GM18873 (cell line): ENCODE results near the gene SRSF6.
"Not testable (repeated sequence)": the region's sequence is repeated elsewhere in the genome, so short reads cannot be mapped to it uniquely, and the experiment has no call there.

Experiments used
- ATAC-seq: cut with Tn5 transposase; IDR thresholded peaks from one replicate; pipeline ENCODE4 v1.9.1; 2021; ENCODE audit warnings: mild to moderate bottlenecking, moderate library complexity, moderate number of reproducible peaks; ENCODE audit not compliant: unreplicated experiment, low FRiP score

Gene SRSF6

DNA sequence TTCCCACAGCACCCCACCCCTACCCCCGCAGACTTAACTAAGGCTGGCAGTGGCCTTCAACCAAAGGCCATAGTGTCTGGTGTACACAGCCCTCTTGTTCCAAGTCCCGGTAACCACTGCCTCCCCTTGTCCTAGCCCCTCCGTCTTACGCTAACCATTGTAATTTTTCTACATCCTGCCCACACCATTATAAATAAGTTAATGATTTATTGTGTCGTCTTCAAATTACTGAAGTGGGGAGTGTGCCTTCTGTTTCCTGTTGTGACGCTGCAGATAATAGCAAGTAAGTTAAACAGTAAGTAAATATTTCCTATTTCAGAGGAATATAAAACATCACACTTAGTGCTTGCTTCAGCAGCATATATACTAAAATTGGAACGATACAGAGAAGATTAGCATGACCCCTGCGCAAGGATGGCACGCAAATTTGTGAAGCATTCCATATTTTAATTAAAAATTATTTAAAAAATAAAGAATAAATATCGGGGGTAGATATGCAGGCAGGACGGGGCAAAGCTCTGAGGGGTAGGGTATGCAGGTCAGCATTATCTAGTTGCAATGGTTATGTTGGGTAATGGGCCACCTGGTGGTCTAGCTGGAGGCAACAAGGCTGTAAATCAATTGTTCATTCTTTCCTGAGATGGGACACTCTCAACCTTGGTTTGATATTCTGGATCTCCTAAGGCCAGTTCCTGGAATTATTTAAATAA is 15.1 kb downstream of the SRSF6 start:
- ATAC-seq, result no peak

DNA sequence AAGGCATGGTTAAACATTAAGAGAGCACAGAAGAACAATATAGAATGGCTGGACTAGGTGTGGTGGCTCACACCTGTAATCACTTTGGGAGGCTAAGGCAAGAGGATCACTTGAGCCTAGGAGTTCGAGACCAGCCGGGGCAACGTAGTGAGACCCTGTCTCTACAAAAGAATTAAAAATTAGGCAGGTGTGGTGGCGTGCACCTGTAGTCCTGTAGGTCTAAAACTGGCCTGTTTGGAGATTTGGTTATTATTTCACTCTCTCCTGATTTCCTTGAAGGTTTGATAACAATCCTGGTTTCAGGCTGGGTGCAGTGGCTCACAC is 15.6 kb downstream of the SRSF6 start:
- no peak for ATAC-seq

DNA sequence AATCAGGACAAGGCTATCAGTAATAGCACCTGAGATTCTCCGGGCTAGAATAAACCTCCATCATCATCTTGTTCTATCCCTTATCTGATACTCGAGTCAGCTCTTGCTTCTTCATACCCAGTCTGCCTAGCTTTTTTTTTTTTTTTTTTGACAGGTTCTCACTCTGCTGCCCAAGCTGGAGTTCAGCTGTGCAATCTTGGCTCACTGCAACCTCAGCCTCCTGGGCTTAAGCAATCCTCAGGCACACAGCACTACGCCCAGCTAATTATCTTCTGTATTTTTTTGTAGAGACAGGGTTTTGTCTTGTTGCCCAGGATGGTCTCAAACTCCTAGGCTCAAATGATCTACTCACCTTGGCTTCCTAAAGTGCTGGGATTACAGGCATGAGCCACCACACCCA is 19.5 kb downstream of the SRSF6 start:
- ATAC-seq, result no peak

DNA sequence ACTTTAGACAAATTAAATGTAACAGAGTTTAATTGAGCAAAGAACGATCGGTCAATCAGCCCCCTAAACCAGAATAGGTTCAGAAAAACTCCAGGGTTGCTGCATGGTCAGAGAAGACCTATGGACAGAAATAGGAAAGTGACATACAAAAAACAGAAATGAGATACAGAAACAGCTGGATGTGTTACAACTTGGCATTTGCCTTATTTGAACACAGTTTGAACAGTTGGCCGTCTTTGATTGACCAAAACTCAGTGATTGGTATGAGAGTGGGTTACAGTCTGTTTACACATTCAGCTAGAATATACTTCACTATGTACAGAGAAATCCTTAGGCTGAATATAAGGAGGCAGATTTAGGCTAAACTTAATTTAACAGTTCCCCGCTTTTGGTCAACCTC is 19.9 kb downstream of the SRSF6 start:
- no peak for ATAC-seq

- ATAC-seq, result no peak
These were observed 32.3 kb downstream of the SRSF6 start for GRCh38 chr20:43490038-43490437.

GRCh38 chr20:43492101-43492500 is 34.4 kb downstream of the SRSF6 start:
- no peak for ATAC-seq

DNA sequence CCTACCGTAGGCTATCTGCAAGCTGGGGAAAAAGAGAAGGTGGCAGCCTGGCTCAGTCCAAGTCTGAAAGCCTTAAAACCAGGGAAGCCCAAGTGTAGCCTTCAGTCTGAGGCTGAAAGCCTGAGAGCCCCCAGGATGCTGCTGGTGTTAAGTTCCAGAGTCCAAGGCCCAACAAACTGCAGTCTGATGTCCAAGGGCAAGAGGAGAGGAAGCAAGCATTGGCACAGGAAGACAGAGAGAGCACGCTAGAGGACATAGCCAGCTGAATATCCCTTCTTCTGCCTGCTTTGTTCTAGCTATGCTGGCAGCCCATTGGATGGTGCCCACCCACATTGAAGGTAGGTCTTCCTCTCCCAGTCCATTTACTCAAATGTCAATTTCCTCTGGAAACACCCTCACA is 37.7 kb downstream of the SRSF6 start:
- no peak for ATAC-seq

- not testable (repeated sequence) for ATAC-seq
These were observed 44.3 kb downstream of the SRSF6 start for GRCh38 chr20:43502021-43502420.

DNA sequence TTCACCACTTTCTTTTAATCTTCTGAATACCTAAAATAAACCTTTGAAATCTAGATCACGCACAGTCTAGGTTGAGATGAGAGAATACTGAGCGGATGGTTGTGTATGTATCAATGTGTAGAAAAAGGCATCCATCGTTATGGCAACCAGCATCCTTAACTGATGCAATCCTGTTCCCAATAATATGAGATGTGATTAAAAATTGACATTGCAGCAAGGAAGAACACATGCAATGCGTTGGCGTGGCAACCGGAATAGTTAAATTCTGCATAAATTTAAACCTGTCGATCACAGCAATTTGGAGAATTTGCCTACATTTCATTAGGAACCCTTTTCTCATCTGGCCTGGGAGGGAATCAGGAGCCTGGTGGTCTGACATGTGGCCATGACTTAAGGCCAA is 48.5 kb downstream of the SRSF6 start:
- no peak for ATAC-seq

DNA sequence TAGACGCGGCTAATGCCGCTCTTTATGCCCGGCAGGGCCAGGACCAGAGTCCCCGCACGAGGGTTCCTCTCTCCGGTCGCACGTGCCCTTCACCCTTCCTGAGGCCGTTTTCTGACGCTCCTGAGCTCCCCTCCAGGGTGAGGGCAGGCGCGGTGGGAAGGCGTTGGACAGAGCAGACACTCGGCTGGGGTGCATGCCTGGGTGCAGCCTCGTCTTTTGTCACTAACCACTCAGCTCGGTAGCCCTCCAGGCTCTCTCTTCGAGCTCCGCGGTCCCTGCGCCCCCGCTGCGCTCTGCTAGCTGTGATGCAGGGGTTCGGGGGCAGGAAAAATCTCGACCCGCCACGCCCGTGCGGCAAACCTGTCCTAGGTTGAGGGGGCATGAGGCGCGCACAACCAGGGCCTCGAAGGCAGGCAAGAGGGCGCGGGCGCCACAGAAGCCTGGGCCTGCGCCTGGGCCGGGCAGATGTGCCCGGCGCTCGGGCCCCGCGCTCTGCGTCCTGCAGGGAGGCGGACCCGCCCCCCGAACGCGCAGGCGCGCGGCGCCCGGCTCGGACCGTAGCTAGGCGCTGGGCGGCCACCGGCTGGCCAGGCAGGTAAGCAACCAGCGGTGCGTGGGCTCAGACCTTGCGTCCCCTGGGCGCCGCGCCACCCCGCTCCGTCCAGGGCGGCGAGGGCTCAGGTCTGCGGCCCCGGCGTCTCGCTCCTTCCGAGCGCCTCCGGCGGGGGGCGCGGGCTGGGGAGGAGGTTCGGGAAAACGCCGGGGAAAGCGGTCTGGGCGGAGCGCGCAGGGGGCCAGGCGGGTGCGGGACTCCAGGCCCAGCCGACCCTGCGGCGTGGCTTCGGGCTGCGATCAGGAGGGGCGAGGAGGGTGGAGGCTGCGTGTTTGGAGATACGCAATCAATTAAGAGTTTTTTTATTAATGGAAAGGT is 49.7 kb downstream of the SRSF6 start, which contains the start of gene L3MBTL1:
Gene L3MBTL1 (plus strand): TSS at position 548 of the 931 bp plus-strand sequence. CDS start 5,807 bp downstream, outside the sequence.
- ATAC-seq, result no peak

DNA sequence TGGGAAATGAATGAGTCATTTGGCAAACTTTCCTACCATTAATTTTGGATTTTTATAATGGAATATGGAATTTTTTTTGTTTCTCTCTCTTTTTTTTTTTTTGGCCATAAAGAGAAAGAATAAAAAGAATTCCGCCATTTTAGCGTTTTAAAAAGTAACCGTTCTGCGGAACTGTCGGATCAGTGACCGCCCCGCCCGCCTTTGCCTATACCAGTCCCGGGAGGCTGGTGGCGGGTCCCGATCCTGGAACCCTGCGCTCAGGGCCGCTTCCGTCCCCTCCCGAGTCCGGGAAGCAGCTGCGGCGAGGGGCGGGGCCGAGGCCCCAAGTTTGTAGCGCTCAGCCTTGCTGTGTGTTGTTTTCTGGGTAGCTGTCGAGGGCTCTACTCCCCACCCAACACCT is 50.4 kb downstream of the SRSF6 start:
- no peak for ATAC-seq

DNA sequence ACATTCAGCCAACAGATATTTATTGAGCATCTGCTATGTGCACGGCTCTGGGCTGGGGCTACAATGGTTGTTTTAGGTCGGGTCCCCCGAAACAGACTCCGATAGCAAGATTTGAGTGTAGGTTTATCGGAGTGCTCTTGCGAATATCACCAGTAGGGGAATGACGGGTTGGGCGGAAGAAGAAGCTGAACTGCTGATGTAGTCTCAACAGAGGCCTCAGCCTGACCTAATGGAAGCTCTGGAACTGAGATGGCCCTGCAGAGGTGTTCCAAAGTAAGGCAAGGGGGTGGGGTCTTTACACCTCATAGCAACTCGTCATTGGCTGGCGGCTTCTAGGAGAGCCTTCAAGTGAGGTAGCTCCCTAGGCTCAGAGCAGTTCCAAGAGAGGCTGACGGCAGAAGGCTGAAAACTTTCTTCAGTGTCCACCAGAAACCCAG is 50.9 kb downstream of the SRSF6 start:
- ATAC-seq, result no peak

GRCh38 chr20:43511879-43512278 is 54.2 kb downstream of the SRSF6 start:
- no peak for ATAC-seq

- no peak for ATAC-seq
These were observed 55.8 kb downstream of the SRSF6 start for GRCh38 chr20:43513372-43513930.
